Upper lobe of left lung (tissue), 6 donors: Measurements from ENCODE around the gene CCIN. TPM values are rescaled to one million over a fixed set of nuclear protein-coding genes. Genes with fewer than 3 reads are reported as not detected.
"Not testable (repeated sequence)": the region's sequence is repeated elsewhere in the genome, so short reads cannot be mapped to it uniquely, and the experiment has no call there.

Experiments used
- ATAC-seq, 2 donors: fragments of 200-7000 bp; cut with Tn5 transposase; one replicate each; pipeline ENCODE4 v1.9.1; 2022; ENCODE audit warnings: mild to moderate bottlenecking in 2 of 2, moderate library complexity in 2 of 2; ENCODE audit not compliant: low FRiP score in 2 of 2
- DNase-seq, 2 donors: peaks; one replicate each; pipeline ENCODE4 v3.0.0-alpha.2; 2019 to 2020
- H3K27ac ChIP-seq, 4 donors: fragments of 200-600 bp; sonication (generic); one replicate each; pipeline ENCODE4 v1.5.1; 2016 to 2019
- H3K27me3 ChIP-seq, 4 donors: fragments of 200-600 bp; sonication (generic); one replicate each; pipeline ENCODE4 v1.5.1; 2017 to 2019
- H3K36me3 ChIP-seq, 4 donors: fragments of 200-600 bp; sonication (generic); one replicate each; pipeline ENCODE4 v1.5.1; 2016 to 2019
- H3K4me1 ChIP-seq, 4 donors: fragments of 200-600 bp; sonication (generic); one replicate each; pipeline ENCODE4 v1.5.1; 2018 to 2019
- H3K4me3 ChIP-seq, 4 donors: fragments of 200-600 bp; sonication (generic); one replicate each; pipeline ENCODE4 v1.5.1; 2017 to 2019; ENCODE audit warnings: mild to moderate bottlenecking in 2 of 4, moderate library complexity in 1 of 4
- H3K9me3 ChIP-seq, 4 donors: fragments of 200-600 bp; sonication (generic); one replicate each; pipeline ENCODE4 v1.5.1; 2018 to 2019
- EP300 ChIP-seq, 4 donors: sonication (generic); formaldehyde crosslinking; IDR thresholded peaks; one replicate each; pipeline ENCODE4 v1.5.1; 2017; ENCODE audit warnings: antibody characterized with exemption in 4 of 4, control low read depth in 2 of 4
- POLR2A ChIP-seq, 4 donors: fragments of 450-650 bp; IDR thresholded peaks; one replicate each; pipeline ENCODE4 v1.5.1; 2016 to 2017; ENCODE audit warnings: antibody characterized with exemption in 4 of 4, mild to moderate bottlenecking in 2 of 4
- POLR2AphosphoS5 ChIP-seq, 2 donors: sonication (generic); formaldehyde crosslinking; IDR thresholded peaks; one replicate each; pipeline ENCODE4 v1.5.1; 2017; ENCODE audit warnings: antibody characterized with exemption in 2 of 2
- WGBS, 2 donors: methylation state at CpG; one replicate each; pipeline ENCODE4 v1.1.5; 2017 to 2018; 5-methylcytosine and 5-hydroxymethylcytosine counted together
- total RNA-seq, 6 donors: library from RNA; depleted of rRNA in 4 of 6; stranded (reverse); fragments of >200 nt in 4 of 6; gene quantifications; one replicate each; pipeline versions ENCODE4 v1.1.0 to v1.2.1, GENCODE V29; 2016 to 2021
- TF ChIP-seq, protein P1 (sequence below), 6 experiments: fragments of 450-650 bp in 4 of 6; fragments of 200-600 bp in 2 of 6; sonication (generic) in 2 of 6; IDR thresholded peaks; one replicate each; pipeline ENCODE4 v1.5.1; 2016 to 2019; ENCODE audit warnings: antibody characterized with exemption in 6 of 6
- donor health status: DM: no; HTN: no; CAD: no; lungs with moderate emphysema.
- donor health status: DM: no; HTN: yes; CAD: no; lungs with severe emphysema.

Gene CCIN
- total RNA-seq, 6 donors from 2014 or later, result 0.30 to 1.4 (median 0.49) TPM; not detected in 1

DNA sequence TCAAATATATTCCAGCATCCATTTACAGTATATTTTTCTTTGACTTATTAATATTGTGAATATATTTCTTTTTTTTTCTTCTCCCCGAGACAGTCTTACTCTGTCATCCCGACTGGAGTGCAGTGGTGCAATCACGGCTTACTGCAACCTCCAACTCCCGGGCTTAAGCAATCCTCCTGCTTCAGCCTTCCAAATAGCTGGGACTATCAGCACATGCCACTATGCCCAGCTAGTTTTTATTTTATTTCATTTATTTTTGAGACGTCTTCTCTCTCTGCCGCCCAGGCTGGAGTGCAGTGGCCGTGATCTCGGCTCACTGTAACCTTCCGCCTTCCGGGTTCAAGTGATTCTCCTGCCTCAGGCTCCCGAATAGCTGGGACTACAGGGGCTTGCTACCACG is 40.0 kb upstream of the CCIN start:
- TF ChIP-seq POLR2A (IDR thresholded peaks at IDR 0.05), result no peak
- TF ChIP-seq, protein P1, sequence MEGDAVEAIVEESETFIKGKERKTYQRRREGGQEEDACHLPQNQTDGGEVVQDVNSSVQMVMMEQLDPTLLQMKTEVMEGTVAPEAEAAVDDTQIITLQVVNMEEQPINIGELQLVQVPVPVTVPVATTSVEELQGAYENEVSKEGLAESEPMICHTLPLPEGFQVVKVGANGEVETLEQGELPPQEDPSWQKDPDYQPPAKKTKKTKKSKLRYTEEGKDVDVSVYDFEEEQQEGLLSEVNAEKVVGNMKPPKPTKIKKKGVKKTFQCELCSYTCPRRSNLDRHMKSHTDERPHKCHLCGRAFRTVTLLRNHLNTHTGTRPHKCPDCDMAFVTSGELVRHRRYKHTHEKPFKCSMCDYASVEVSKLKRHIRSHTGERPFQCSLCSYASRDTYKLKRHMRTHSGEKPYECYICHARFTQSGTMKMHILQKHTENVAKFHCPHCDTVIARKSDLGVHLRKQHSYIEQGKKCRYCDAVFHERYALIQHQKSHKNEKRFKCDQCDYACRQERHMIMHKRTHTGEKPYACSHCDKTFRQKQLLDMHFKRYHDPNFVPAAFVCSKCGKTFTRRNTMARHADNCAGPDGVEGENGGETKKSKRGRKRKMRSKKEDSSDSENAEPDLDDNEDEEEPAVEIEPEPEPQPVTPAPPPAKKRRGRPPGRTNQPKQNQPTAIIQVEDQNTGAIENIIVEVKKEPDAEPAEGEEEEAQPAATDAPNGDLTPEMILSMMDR (IDR thresholded peaks at IDR 0.05), result no peak
- TF ChIP-seq POLR2AphosphoS5 (IDR thresholded peaks at IDR 0.05), result no peak
- no peak for TF ChIP-seq EP300 (IDR thresholded peaks at IDR 0.05)
- Histone ChIP-seq H3K9me3 (no peaks in the 10 kb centered on the region), H3K27me3 (no peaks in the 10 kb centered on the region), H3K4me1 (peaks cover 0 to 7% (median 2%) of the 10 kb centered on the region in 4 donors), H3K27ac (no peak overlapping the region), H3K36me3 (no peaks in the 10 kb centered on the region), H3K4me3 (no peak overlapping the region)
- ATAC-seq (no peak), DNase-seq (peak in 1 of 2 donors; percentile 42)
- WGBS, 2 donors, result 84 to 87% methylated on average over 12 of the region's 12 CpGs

DNA sequence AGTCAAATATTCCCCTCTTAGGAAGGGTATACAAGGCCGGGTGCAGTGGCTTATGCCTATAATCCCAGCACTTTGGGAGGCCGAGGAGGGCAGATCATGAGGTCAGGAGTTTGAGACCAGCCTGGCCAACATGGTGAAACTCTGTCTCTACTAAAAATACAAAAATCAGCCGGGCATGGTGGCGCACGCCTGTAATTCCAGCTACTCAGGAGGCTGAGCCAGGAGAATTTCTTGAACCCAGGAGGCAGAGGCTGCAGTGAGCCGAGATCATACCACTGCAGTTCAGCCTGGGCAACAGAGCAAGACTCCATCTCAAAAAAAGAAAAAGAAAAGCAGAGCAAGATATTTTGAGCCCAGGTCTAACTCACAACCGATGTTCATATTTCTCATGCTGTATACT is 37.5 kb upstream of the CCIN start:
- DNase-seq, ATAC-seq, H3K27me3 ChIP-seq, H3K4me3 ChIP-seq, H3K9me3 ChIP-seq, H3K36me3 ChIP-seq, H3K27ac ChIP-seq: not testable (repeated sequence)
- H3K4me1 ChIP-seq, result peaks cover 7 to 18% (median 9%) of the 10 kb centered on the region in 4 donors
- WGBS, 2 donors, result 91 to 94% methylated on average over 7 of the region's 7 CpGs

DNA sequence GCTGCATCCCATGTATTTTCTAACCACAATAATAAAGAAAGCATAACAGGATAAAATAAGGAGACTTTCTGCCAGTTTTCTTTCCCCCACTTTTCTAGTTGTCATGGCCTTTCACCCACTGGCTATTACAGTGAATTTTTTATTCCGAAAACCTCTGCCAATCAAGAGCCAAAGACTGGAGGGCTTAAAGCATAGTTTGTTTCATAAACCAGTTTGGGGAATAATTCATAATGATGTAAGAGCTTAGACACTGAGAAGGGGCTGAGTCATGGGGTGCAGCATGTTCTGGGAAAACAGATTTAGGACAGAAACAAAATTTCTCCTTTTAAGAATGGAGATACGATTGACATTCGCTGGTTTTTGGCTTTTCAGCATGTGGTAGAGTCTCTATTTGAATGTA is 37.1 kb upstream of the CCIN start:
- no peaks in the 10 kb centered on the region for H3K36me3 ChIP-seq
- WGBS, 2 donors, result 76 to 85% methylated on average over 3 of the region's 3 CpGs

DNA sequence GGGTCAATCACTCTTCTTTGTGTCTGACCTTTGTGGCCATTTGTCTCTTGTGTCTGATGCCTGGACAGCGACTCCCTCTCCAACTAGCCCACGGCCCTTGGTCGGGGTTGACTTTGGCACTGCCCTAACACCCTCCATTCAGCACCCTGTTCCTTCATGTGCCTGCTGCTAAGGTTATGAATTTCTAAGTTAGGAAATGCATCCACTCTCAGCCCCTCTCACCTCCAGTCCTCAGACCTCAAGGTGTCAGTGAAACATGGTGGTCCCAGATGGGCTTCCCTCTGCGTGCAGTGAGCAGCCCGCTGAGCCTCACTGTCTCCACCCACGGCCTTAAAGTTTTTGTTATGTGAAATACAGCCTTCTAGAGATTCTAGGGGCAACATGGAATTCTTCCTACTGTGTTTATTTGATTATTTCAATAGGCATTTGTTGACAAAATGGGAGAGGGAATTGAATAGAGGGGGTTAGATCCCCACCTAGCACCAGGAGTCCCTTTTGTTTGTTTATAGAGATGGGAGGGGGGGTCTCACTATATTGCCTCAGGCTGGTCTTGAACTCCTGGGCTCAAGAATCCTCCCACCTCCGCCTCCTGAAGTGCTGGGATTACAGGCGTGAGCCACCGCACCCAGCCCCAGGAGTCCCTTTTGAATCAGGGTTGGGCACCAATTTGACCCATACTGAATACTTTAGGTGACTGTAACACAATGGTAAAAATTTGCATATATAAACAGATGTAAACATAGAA is 34.3 kb upstream of the CCIN start:
- Histone ChIP-seq H3K4me1 (peaks cover 21 to 42% (median 22%) of the 10 kb centered on the region in 4 donors), H3K4me3 (no peak overlapping the region), H3K36me3 (no peaks in the 10 kb centered on the region), H3K27me3 (no peaks in the 10 kb centered on the region), H3K27ac (no peak overlapping the region), H3K9me3 (no peaks in the 10 kb centered on the region)
- no peak for DNase-seq
- TF ChIP-seq, protein P1 (IDR thresholded peaks at IDR 0.05), result no peak
- TF ChIP-seq EP300 (IDR thresholded peaks at IDR 0.05) (no peak), POLR2A (IDR thresholded peaks at IDR 0.05) (no peak), POLR2AphosphoS5 (IDR thresholded peaks at IDR 0.05) (no peak)
- no peak for ATAC-seq
- 75 to 89% methylated on average over 9 of the region's 9 CpGs for WGBS, 2 donors

More for the DNA sequence above, 37.1 kb upstream of the CCIN start:
- no peaks in the 10 kb centered on the region for H3K27me3 ChIP-seq
- no peak for ATAC-seq
- H3K9me3 ChIP-seq, result no peaks in the 10 kb centered on the region
- H3K27ac ChIP-seq, result no peak overlapping the region
- DNase-seq, result no peak
- H3K4me3 ChIP-seq, result no peak overlapping the region
- TF ChIP-seq EP300 (IDR thresholded peaks at IDR 0.05) (no peak), POLR2A (IDR thresholded peaks at IDR 0.05) (no peak), POLR2AphosphoS5 (IDR thresholded peaks at IDR 0.05) (no peak)
- TF ChIP-seq, protein P1 (IDR thresholded peaks at IDR 0.05), result no peak
- peaks cover 7 to 22% (median 12%) of the 10 kb centered on the region in 4 donors for H3K4me1 ChIP-seq

DNA sequence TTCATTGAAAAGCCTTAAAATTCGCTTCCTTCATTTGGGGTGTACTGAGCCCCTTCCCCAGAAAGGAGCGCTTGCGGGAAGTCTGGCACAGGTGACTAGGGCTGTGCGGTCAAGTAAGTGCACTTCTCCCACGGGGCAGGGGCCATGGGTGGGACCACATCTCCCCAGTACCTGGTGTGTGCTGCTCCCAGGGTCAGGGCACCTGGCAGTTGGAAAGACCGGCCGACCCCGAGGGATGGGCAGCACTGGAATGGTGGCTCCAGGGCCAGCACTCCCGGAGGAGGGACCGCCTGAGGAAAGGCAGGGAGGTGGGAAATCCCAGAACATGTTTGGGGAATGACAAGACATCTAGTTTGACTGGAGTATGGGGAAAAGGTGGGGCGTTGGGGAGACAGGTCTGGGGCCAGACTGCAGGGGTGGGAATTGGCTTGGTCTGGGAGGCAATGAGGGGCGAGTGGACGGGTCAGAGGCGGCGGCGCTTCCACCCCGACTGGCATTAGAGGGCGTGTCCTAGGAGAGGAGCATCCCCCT is 33.4 kb upstream of the CCIN start:
- peak in 1 of 2 donors; percentile 45 for DNase-seq
- Histone ChIP-seq H3K27me3 (no peaks in the 10 kb centered on the region), H3K4me3 (peak overlapping the region; percentile 53 to 94 (median 75)), H3K36me3 (no peaks in the 10 kb centered on the region), H3K4me1 (peaks cover 29 to 51% (median 31%) of the 10 kb centered on the region in 4 donors), H3K27ac (peak overlapping the region; percentile 72 to 94 (median 82)), H3K9me3 (no peaks in the 10 kb centered on the region)
- no peak for ATAC-seq
- TF ChIP-seq EP300 (IDR thresholded peaks at IDR 0.05), result no peak
- TF ChIP-seq, protein P1 (IDR thresholded peaks at IDR 0.05), result no peak
- WGBS, 2 donors, result 9 to 15% methylated on average over 12 to 15 of the region's 18 CpGs
